Measurements from ENCODE around the gene RITA1. TPM values are rescaled to one million over a fixed set of nuclear protein-coding genes. Genes with fewer than 3 reads are reported as not detected.

RITA1 gene
- total and polyA plus RNA-seq, 10 of the 15 experiments (the other 5 are each of a cell fraction or from before 2014, with no cell fraction given) = 2.3 to 39.9 (median 24.8) TPM

DNA sequence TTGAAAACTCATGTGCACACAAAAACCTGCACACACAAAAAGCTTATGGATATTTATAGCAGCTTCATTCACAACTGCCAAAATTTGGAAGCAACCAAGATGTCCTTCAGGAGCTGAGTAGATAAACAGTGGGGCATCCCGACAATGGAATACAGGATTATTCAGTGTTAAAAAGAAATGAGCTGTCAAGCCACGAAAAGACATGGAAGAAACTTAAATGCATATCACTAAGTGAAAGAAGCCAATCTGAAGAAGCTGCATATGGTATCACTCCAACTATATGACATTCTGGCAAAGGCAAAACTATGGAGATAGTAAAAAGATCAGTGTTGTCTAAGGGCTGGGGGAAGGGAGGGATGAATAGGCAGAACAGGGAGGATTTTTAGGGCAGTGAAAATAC is 30.5 kb downstream of the RITA1 start:
- ChIA-PET SMC1A (ENCODE audit: uncharacterized antibody, unreplicated experiment) (interaction anchor here (1.0 to 11.1 kb wide), 2 partner anchors 11 to 13 kb away, joined by 3 to 237 read pairs; partner anchors contain the start of gene TPCN1), CTCF (interaction anchor here (0.6 to 0.7 kb wide), 2 partner anchors 133 to 332 kb away, joined by 3 read pairs; no protein-coding TSS in a partner anchor), RAD21 (ENCODE audit: unreplicated experiment) (interaction anchor here (0.6 to 1.8 kb wide), 2 partner anchors 14 to 20 kb away, joined by 3 to 8 read pairs; no protein-coding TSS in a partner anchor), POLR2A (interaction anchor here (0.7 to 4.5 kb wide), 2 partner anchors 9 to 13 kb away, joined by 3 to 24 read pairs; no protein-coding TSS in a partner anchor)
- no peaks in the 10 kb centered on the region for H3K9me3 ChIP-seq (replicated peaks; ENCODE audit: control insufficient read depth, insufficient read depth, low read length)
- H3K4me3 ChIP-seq = no peak overlapping the region
- no peak overlapping the region for H2AFZ ChIP-seq (ENCODE audit: control insufficient read depth, low read depth, low read length)
- no peaks in the 10 kb centered on the region for H3K36me3 ChIP-seq (ENCODE audit: control insufficient read depth in 2 of 2, insufficient read depth in 2 of 2, low read length in 1 of 2)
- peaks cover 31% of the 10 kb centered on the region for H3K4me1 ChIP-seq (ENCODE audit: control insufficient read depth, insufficient read depth, low read length)
- 60% methylated on average over 2 of the region's 2 CpGs for WGBS (ENCODE audit: insufficient coverage, insufficient replicate concordance, low lambda C conversion rate, missing lambda C conversion rate)
- FAIRE-seq = no peak
- in situ Hi-C loops (cut with MboI) = loop anchor here (25.0 kb wide), 1 partner anchor 1779 kb away; no protein-coding TSS in a partner anchor
- no peaks in the 10 kb centered on the region for H3K27me3 ChIP-seq (replicated peaks in 1 of 2; ENCODE audit: control insufficient read depth in 2 of 2, insufficient read depth in 2 of 2, low read length in 1 of 2)
- DNase-seq (ENCODE audit: low read depth, low spot score) = no peak
- no peak overlapping the region for H3K27ac ChIP-seq (ENCODE audit: control insufficient read depth, insufficient read depth)
- intact Hi-C loops (cut with micrococcal nuclease; ENCODE audit: unreplicated experiment) = no loop called here
- ATAC-seq = no peak
- no TSS peak for BruUV-seq (replicated peaks)
- TF ChIP-seq JUNB (IDR thresholded peaks at IDR 0.05) = no peak
- TF ChIP-seq SUZ12 (IDR thresholded peaks at IDR 0.05; ENCODE audit: unreplicated experiment) = no peak
- no peak for TF ChIP-seq NRF1 (conservative IDR thresholded peaks at IDR 0.05; ENCODE audit: low read depth, low read length)
- no peak for TF ChIP-seq SMARCA5 (IDR thresholded peaks at IDR 0.05)
- no peak for TF ChIP-seq ZZZ3 (IDR thresholded peaks at IDR 0.05; ENCODE audit: control insufficient read depth, insufficient read length, low read depth)
- H3K79me2 ChIP-seq (ENCODE audit: control insufficient read depth, insufficient read depth, low read length) = no peaks in the 10 kb centered on the region
- no peak overlapping the region for H3K9ac ChIP-seq (ENCODE audit: control insufficient read depth, insufficient read depth, low read length)
- no peak overlapping the region for H3K4me2 ChIP-seq (ENCODE audit: control insufficient read depth, insufficient read depth)
- no peaks in the 10 kb centered on the region for H4K20me1 ChIP-seq (ENCODE audit: control insufficient read depth, insufficient read depth)

DNA sequence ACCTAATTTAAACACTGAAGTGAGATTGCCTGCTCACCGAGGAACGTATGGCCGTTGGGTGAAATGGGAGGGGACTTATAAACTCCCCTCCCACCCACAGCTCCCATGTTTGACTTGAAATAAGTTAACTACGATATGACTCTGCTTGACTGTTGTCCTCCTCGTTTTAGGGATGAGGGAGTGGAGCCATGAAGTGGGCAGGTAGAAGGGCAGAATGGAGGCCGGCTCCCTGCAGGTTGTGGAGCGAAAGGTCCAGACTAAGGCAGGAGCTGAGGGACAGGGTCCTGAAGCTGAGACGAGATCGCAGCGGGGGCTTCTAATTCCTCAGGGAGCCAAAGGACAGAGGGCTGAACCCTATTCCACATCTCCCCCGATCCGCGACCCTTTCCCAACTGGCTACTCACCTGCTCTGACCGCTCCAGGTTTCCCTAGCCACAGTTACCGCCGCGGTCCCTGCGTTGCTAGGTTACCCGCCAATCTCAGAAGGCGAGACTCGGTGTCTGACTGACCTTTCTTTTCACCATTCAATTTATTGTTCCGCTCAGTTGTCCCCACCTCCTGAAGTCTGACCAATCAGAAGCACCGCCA is 35.2 kb downstream of the RITA1 start:
- no peaks in the 10 kb centered on the region for H4K20me1 ChIP-seq (ENCODE audit: control insufficient read depth, insufficient read depth)
- H3K4me2 ChIP-seq (ENCODE audit: control insufficient read depth, insufficient read depth) = peak overlapping the region; percentile 98
- peak overlapping the region; percentile 89 for H2AFZ ChIP-seq (ENCODE audit: control insufficient read depth, low read depth, low read length)
- H3K9me3 ChIP-seq (replicated peaks; ENCODE audit: control insufficient read depth, insufficient read depth, low read length) = no peaks in the 10 kb centered on the region
- DNase-seq (ENCODE audit: low read depth, low spot score) = no peak
- no peaks in the 10 kb centered on the region for H3K27me3 ChIP-seq (replicated peaks in 1 of 2; ENCODE audit: control insufficient read depth in 2 of 2, insufficient read depth in 2 of 2, low read length in 1 of 2)
- no peak for FAIRE-seq
- peak overlapping the region; percentile 22; the same call in 1 of the 2 replicates for H3K27ac ChIP-seq (ENCODE audit: control insufficient read depth, insufficient read depth)
- ChIA-PET POLR2A (interaction anchor here (1.0 to 6.7 kb wide), 6 partner anchors 10 to 90 kb away, joined by 3 to 108 read pairs (median 26); partner anchors contain the start of genes DDX54 and RITA1), RAD21 (ENCODE audit: unreplicated experiment) (interaction anchor here (1.4 to 4.4 kb wide), 4 partner anchors 12 to 17 kb away, joined by 4 to 51 read pairs (median 40); no protein-coding TSS in a partner anchor), SMC1A (ENCODE audit: uncharacterized antibody, unreplicated experiment) (interaction anchor here (1.2 to 15.7 kb wide), 4 partner anchors 8 to 17 kb away, joined by 3 to 237 read pairs (median 34); no protein-coding TSS in a partner anchor), CTCF (interaction anchor here (1.2 to 1.6 kb wide), 2 partner anchors 10 to 19 kb away, joined by 3 to 4 read pairs; no protein-coding TSS in a partner anchor)
- peak overlapping the region; percentile 58; the same call in 1 of the 2 replicates for H3K9ac ChIP-seq (ENCODE audit: control insufficient read depth, insufficient read depth, low read length)
- peak overlapping the region; percentile 69 for H3K4me3 ChIP-seq
- peaks cover 19% of the 10 kb centered on the region for H3K4me1 ChIP-seq (ENCODE audit: control insufficient read depth, insufficient read depth, low read length)
- peaks cover 31% of the 10 kb centered on the region for H3K79me2 ChIP-seq (ENCODE audit: control insufficient read depth, insufficient read depth, low read length)
- BruUV-seq (replicated peaks) = TSS peak; percentile 83
- ATAC-seq = peak; percentile 0
- in situ Hi-C loops (cut with MboI) (loop anchor here (25.0 kb wide), 1 partner anchor 1783 kb away; no protein-coding TSS in a partner anchor), intact Hi-C loops (cut with micrococcal nuclease; ENCODE audit: unreplicated experiment) (loop anchor here (1.0 to 2.0 kb wide), 2 partner anchors 12 to 34 kb away; no protein-coding TSS in a partner anchor)
- WGBS (ENCODE audit: insufficient coverage, insufficient replicate concordance, low lambda C conversion rate, missing lambda C conversion rate) = 3% methylated on average over 23 of the region's 23 CpGs
- H3K36me3 ChIP-seq (ENCODE audit: control insufficient read depth in 2 of 2, insufficient read depth in 2 of 2, low read length in 1 of 2) = no peaks in the 10 kb centered on the region
- TF ChIP-seq ZNF207 (IDR thresholded peaks at IDR 0.05; ENCODE audit: borderline replicate concordance) (0 out of 2 replicates have a peak, but pooled peaks have one; percentile 53), MEF2A (IDR thresholded peaks at IDR 0.05; ENCODE audit: insufficient read depth, low read depth, low read length) (no peak), TCF12 (IDR thresholded peaks at IDR 0.05; ENCODE audit: low read depth, low read length) (0 out of 2 replicates have a peak, but pooled peaks have one; percentile 13), TBL1XR1 (IDR thresholded peaks at IDR 0.05; ENCODE audit: low read depth, low read length) (0 out of 2 replicates have a peak, but pooled peaks have one; percentile 6), ZNF274 (IDR thresholded peaks at IDR 0.05; ENCODE audit: insufficient read depth, insufficient read length) (no peak), RUNX3 (IDR thresholded peaks at IDR 0.05; ENCODE audit: low read length) (peak; percentile 66), YY1 (IDR thresholded peaks at IDR 0.05; ENCODE audit: low read depth, low read length) (0 out of 2 replicates have a peak, but pooled peaks have one; percentile 21)
- TF ChIP-seq, protein P1, sequence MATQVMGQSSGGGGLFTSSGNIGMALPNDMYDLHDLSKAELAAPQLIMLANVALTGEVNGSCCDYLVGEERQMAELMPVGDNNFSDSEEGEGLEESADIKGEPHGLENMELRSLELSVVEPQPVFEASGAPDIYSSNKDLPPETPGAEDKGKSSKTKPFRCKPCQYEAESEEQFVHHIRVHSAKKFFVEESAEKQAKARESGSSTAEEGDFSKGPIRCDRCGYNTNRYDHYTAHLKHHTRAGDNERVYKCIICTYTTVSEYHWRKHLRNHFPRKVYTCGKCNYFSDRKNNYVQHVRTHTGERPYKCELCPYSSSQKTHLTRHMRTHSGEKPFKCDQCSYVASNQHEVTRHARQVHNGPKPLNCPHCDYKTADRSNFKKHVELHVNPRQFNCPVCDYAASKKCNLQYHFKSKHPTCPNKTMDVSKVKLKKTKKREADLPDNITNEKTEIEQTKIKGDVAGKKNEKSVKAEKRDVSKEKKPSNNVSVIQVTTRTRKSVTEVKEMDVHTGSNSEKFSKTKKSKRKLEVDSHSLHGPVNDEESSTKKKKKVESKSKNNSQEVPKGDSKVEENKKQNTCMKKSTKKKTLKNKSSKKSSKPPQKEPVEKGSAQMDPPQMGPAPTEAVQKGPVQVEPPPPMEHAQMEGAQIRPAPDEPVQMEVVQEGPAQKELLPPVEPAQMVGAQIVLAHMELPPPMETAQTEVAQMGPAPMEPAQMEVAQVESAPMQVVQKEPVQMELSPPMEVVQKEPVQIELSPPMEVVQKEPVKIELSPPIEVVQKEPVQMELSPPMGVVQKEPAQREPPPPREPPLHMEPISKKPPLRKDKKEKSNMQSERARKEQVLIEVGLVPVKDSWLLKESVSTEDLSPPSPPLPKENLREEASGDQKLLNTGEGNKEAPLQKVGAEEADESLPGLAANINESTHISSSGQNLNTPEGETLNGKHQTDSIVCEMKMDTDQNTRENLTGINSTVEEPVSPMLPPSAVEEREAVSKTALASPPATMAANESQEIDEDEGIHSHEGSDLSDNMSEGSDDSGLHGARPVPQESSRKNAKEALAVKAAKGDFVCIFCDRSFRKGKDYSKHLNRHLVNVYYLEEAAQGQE (IDR thresholded peaks at IDR 0.05; ENCODE audit: low read depth, low read length) = no peak
